ENCODE measurements around the gene SLC35F1.

- TF ChIP-seq SUZ12 (IDR thresholded peaks at IDR 0.05; ENCODE audit: extremely low read depth, insufficient read depth, insufficient read length): no peak
- no peak for TF ChIP-seq YY1 (IDR thresholded peaks at IDR 0.05; ENCODE audit: insufficient read depth, insufficient read length)
Measured at GRCh38 chr6:118186672-118187567, 279.9 kb downstream of the SLC35F1 start.
